OCI-LY3 (cell line): ENCODE data around the gene MIA2.
A peak's percentile ranks its signal among the peaks of the same experiment; 100 is the strongest.

ENCODE experiments used
- H2AFZ ChIP-seq: fragments of 200-600, 300-600 bp; shearing (Covaris generic); 2 replicates; pipeline ENCODE4 v1.6.0; 2014; ENCODE audit warnings: antibody characterized with exemption, low read depth, low read length
- H3K27ac ChIP-seq: fragments of 200-600, 300-600 bp; sonication (generic); 2 replicates; pipeline ENCODE4 v1.5.1; 2014; ENCODE audit warnings: mild to moderate bottlenecking, low read length, moderate library complexity, mixed read lengths
- H3K27me3 ChIP-seq: fragments of 200-600, 300-600 bp; sonication (generic); 2 replicates; pipeline ENCODE4 v1.6.1; 2014; ENCODE audit warnings: low read depth, low read length, mixed read lengths
- H3K36me3 ChIP-seq: fragments of 200-600, 300-600 bp; sonication (generic); replicated peaks from 2 replicates; pipeline ENCODE3; 2014; ENCODE audit warnings: low read depth, low read length, mixed read lengths
- H3K4me1 ChIP-seq: fragments of 300-600, 200-600 bp; sonication (generic); 2 replicates; pipeline ENCODE4 v1.6.1; 2014; ENCODE audit warnings: low read length, mixed read lengths
- H3K4me2 ChIP-seq: fragments of 200-600, 300-600 bp; sonication (generic); 2 replicates; pipeline ENCODE4 v1.6.1; 2014; ENCODE audit warnings: low read length, mixed read lengths
- H3K4me3 ChIP-seq: fragments of 300-600, 200-600 bp; sonication (generic); 2 replicates; pipeline ENCODE4 v1.5.1; 2014; ENCODE audit warnings: antibody characterized with exemption, mild to moderate bottlenecking, low read length, moderate library complexity
- H3K79me2 ChIP-seq: fragments of 300-600, 200-600 bp; shearing (Covaris generic); 2 replicates; pipeline ENCODE4 v1.6.1; 2014; ENCODE audit warnings: mild to moderate bottlenecking, low read length, mixed read lengths
- H3K9ac ChIP-seq: fragments of 300-600, 200-600 bp; shearing (Covaris generic); 2 replicates; pipeline ENCODE4 v1.6.0; 2014; ENCODE audit warnings: mild to moderate bottlenecking, low read length, moderate library complexity
- H3K9me3 ChIP-seq: fragments of 200-600, 300-600 bp; shearing (Covaris generic); 2 replicates; pipeline ENCODE4 v1.6.1; 2014; ENCODE audit warnings: low read length, mixed read lengths; ENCODE audit not compliant: insufficient read depth
- H4K20me1 ChIP-seq: fragments of 200-600, 300-600 bp; sonication (generic); 2 replicates; pipeline ENCODE4 v1.6.1; 2016; ENCODE audit warnings: low read length, mixed read lengths; ENCODE audit not compliant: insufficient read depth
- EZH2phosphoT487 ChIP-seq: fragments of 200-600 bp; shearing (Covaris generic); IDR thresholded peaks from 2 replicates; pipeline ENCODE4 v1.6.1; 2018; ENCODE audit warnings: antibody characterized with exemption, mixed run types, low read depth
- TF ChIP-seq, protein P1 (sequence below): fragments of 200-600, 300-600 bp; sonication (generic); IDR thresholded peaks from 2 replicates; pipeline ENCODE4 v1.5.1; 2014; ENCODE audit warnings: antibody characterized with exemption, low read length, low read depth

Gene MIA2, protein sequence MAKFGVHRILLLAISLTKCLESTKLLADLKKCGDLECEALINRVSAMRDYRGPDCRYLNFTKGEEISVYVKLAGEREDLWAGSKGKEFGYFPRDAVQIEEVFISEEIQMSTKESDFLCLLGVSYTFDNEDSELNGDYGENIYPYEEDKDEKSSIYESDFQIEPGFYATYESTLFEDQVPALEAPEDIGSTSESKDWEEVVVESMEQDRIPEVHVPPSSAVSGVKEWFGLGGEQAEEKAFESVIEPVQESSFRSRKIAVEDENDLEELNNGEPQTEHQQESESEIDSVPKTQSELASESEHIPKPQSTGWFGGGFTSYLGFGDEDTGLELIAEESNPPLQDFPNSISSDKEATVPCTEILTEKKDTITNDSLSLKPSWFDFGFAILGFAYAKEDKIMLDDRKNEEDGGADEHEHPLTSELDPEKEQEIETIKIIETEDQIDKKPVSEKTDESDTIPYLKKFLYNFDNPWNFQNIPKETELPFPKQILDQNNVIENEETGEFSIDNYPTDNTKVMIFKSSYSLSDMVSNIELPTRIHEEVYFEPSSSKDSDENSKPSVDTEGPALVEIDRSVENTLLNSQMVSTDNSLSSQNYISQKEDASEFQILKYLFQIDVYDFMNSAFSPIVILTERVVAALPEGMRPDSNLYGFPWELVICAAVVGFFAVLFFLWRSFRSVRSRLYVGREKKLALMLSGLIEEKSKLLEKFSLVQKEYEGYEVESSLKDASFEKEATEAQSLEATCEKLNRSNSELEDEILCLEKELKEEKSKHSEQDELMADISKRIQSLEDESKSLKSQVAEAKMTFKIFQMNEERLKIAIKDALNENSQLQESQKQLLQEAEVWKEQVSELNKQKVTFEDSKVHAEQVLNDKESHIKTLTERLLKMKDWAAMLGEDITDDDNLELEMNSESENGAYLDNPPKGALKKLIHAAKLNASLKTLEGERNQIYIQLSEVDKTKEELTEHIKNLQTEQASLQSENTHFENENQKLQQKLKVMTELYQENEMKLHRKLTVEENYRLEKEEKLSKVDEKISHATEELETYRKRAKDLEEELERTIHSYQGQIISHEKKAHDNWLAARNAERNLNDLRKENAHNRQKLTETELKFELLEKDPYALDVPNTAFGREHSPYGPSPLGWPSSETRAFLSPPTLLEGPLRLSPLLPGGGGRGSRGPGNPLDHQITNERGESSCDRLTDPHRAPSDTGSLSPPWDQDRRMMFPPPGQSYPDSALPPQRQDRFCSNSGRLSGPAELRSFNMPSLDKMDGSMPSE (N-terminal part only)

DNA sequence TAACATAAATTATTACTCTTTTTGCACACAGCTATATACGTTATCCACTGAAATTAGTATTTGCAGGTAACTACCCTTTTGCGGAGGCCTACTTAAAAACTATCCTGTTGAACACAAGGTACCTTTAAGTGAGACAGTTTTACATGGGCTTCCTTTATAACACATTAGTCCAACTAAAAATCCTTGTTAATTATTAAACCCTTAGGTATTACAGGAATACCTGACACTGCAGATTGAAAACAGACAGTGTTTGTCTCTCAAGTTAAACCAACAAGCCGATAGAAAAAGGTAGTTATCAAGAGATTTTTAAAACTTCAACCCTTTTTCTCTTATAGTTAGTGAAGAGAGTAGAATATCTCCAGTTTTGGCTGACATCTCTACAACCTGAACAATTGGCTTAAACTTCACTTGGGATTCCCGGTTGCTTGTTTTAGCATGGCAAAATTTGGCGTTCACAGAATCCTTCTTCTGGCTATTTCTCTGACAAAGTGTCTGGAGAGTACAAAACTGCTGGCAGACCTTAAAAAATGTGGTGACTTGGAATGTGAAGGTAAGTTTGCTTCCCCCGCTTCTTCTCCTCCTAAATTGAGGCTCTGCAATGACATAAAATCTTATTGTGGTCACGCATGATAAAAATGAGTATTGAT, at the start of gene MIA2:
TSS of gene MIA2 (plus strand) at position 236 of the 647 bp plus-strand sequence. CDS start at position 436, 200 bp downstream.
- Histone ChIP-seq H3K4me1 (peaks cover 7% of the 10 kb centered on the region; the same call in 1 of the 2 replicates), H3K27ac (no peak within 1 kb of the TSS), H3K79me2 (no peaks in the 10 kb centered on the region), H3K9ac (no peak within 1 kb of the TSS; the same call in 1 of the 2 replicates), H2AFZ (peak within 1 kb of the TSS; percentile 52), H3K36me3 (no peaks in the 10 kb centered on the region), H3K27me3 (no peaks in the 10 kb centered on the region), H3K4me2 (0 out of 2 replicates have a peak within 1 kb of the TSS, but pooled peaks have one; percentile 8), H3K9me3 (no peaks in the 10 kb centered on the region), H3K4me3 (no peak within 1 kb of the TSS), H4K20me1 (no peaks in the 10 kb centered on the region)
- TF ChIP-seq EZH2phosphoT487 = no peak
- TF ChIP-seq, protein P1, sequence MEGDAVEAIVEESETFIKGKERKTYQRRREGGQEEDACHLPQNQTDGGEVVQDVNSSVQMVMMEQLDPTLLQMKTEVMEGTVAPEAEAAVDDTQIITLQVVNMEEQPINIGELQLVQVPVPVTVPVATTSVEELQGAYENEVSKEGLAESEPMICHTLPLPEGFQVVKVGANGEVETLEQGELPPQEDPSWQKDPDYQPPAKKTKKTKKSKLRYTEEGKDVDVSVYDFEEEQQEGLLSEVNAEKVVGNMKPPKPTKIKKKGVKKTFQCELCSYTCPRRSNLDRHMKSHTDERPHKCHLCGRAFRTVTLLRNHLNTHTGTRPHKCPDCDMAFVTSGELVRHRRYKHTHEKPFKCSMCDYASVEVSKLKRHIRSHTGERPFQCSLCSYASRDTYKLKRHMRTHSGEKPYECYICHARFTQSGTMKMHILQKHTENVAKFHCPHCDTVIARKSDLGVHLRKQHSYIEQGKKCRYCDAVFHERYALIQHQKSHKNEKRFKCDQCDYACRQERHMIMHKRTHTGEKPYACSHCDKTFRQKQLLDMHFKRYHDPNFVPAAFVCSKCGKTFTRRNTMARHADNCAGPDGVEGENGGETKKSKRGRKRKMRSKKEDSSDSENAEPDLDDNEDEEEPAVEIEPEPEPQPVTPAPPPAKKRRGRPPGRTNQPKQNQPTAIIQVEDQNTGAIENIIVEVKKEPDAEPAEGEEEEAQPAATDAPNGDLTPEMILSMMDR = no peak

DNA sequence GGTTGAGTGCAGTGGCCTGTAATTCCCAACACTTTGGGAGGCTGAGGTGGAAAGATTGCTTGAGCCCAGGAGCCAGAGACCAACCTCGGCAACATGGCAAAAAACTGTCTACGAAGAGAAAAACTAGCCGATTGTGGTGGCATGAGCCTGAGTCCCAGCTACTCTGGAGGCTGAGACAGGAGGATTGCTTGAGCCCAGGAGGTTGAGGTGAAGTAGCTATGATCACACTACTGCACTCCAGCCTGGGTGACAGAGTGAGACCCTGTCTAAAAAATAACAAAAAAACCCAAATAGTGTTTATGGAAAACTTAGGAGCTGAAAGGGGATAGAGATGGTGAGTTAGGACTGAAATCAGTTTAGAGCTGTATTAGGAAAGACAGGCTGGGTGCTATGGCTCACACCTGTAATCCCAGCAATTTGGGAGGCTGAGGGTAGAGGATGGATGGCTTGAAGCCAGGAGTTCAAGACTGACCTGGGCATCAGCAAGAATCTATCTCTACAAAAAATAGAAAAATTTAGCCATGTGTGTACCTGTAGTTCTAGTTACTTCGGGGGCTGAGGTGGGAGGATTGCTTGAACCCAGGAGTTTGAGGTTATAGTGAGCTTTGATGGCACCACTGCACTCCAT, 49.0 kb upstream of the MIA2 start:
- H3K4me3 ChIP-seq = no peak overlapping the region
- no peak overlapping the region for H3K4me2 ChIP-seq
- TF ChIP-seq, protein P1 = no peak
- no peak for TF ChIP-seq EZH2phosphoT487
- H3K27ac ChIP-seq = no peak overlapping the region
- peaks cover 4% of the 10 kb centered on the region; the same call in 1 of the 2 replicates for H4K20me1 ChIP-seq
- no peaks in the 10 kb centered on the region for H3K4me1 ChIP-seq
- no peaks in the 10 kb centered on the region for H3K9me3 ChIP-seq
- H2AFZ ChIP-seq = no peak overlapping the region
- H3K27me3 ChIP-seq = no peaks in the 10 kb centered on the region
- peaks cover 49% of the 10 kb centered on the region for H3K36me3 ChIP-seq
- peaks cover 14% of the 10 kb centered on the region for H3K79me2 ChIP-seq
- no peak overlapping the region for H3K9ac ChIP-seq

DNA sequence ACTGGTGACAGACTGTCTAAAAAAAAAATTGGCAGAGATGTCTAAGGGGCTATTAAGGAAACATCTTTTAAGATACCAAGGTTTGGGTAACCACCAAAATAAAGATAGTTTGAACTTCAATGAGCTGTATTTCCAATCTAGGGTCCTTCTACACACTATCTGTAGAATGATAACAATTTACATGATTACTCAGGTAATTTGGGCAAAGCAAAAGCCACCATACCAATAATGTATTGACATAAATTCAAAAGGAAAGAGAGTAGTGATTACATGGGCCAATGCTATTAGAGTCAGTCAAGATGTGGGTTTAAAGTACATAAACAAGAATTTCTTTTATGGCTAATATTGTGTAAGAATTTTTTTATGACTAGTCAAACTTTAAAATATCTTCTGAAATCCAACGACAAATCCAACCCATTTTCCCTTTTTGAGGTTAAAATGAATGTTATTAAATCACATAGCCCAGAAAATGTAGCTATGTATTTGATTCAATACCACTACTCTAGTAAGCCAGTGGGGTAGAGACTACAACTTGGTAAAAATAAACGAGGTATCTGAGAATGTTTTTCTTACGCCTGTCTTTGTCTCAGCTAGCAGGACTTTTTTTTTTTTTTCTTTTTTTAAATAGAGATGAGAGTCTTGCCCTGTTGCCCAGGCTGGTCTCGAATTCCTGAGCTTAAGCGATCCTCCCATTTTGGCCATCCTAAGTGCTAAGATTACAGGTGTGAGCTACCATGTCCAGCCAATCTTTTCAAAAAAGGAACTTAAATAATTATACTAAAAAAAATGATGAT, 48.3 kb upstream of the MIA2 start:
- no peak for TF ChIP-seq EZH2phosphoT487
- TF ChIP-seq, protein P1 = no peak
- H4K20me1 ChIP-seq = peaks cover 4% of the 10 kb centered on the region; the same call in 1 of the 2 replicates
- peaks cover 41% of the 10 kb centered on the region for H3K36me3 ChIP-seq
- no peak overlapping the region for H3K4me2 ChIP-seq
- no peaks in the 10 kb centered on the region for H3K9me3 ChIP-seq
- no peaks in the 10 kb centered on the region for H3K4me1 ChIP-seq
- no peak overlapping the region for H3K4me3 ChIP-seq
- H3K79me2 ChIP-seq = peaks cover 13% of the 10 kb centered on the region; the same call in 1 of the 2 replicates
- H2AFZ ChIP-seq = no peak overlapping the region
- no peaks in the 10 kb centered on the region for H3K27me3 ChIP-seq
- no peak overlapping the region for H3K9ac ChIP-seq
- H3K27ac ChIP-seq = no peak overlapping the region
